HG03175 (cell line): ENCODE measurements around the gene RIOK3.
"Not testable (repeated sequence)": the region's sequence is repeated elsewhere in the genome, so short reads cannot be mapped to it uniquely, and the experiment has no call there.

ENCODE experiments used
- ATAC-seq: cut with Tn5 transposase; IDR thresholded peaks from one replicate; pipeline ENCODE4 v1.9.1; 2021; ENCODE audit warnings: mild to moderate bottlenecking, moderate library complexity; ENCODE audit not compliant: unreplicated experiment

Gene RIOK3

GRCh38 chr18:23494992-23495391, 41.9 kb downstream of the RIOK3 start:
- no peak for ATAC-seq

DNA sequence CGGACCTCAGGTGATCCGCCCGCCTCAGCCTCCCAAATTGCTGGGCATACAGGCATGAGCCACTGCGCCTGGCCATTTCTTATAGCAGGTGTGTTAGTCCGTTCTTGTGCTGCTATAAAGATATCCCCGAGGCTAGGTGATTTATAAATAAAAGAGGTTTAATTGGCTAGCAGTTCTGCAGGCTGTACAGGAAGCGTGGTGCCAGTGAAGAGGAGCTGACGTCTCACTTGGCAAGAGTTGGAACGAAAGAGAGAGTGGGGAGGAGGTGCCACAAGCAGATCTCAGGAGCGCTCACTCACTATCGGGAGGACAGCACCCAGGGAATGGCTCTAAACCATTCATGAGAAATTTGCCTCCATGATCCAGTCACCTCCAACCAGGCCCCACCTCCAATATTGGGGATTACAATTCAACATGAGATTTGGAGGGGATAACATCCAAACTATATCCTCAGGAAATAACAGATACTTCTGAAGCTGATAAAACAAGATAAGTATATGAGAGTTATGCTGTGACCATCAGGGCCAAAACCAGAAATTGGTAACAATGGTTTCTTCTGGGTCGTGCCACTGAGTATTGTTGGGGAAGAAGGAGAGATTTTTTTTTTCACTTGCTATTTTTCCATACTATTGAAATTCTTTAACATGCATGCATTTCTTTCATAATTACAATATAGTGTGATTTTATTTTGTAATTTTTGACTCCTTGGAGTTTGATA, 42.8 kb downstream of the RIOK3 start:
- no peak for ATAC-seq

- no peak for ATAC-seq
Measured at GRCh38 chr18:23498117-23498516, 45.0 kb downstream of the RIOK3 start.

GRCh38 chr18:23498877-23499276, 45.8 kb downstream of the RIOK3 start:
- peak; percentile 41 for ATAC-seq

- no peak for ATAC-seq
Measured at GRCh38 chr18:23499291-23499781, 46.2 kb downstream of the RIOK3 start.

GRCh38 chr18:23501626-23502025, 48.5 kb downstream of the RIOK3 start:
- ATAC-seq = no peak

DNA sequence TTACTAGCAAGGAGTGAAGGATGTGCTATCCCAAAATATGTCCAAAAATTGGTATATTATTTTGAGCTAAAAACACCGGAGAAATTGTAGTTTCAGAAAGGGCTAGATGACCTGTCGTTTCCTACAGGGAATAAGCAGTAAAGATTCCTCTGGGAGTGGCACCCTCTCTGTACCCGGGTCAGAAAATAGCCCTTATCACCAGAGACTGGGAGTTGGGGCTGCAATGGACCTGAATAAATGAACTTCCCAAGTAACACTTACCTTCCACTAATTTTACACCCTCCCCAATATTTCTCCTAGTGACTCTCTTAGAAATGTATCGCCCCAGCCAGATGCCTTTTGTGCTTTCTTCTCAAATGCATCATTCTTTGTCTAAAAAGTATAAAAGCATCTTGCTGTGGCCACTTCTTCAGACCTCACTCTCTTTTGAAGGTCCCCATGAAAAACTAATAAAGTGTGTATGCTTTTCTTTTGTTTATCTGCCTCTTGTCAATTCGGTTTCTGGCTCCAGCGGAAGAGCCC, 49.5 kb downstream of the RIOK3 start:
- no peak for ATAC-seq

GRCh38 chr18:23503038-23503962, 50.2 kb downstream of the RIOK3 start, which contains the start of gene RMC1:
Gene RMC1, plus strand, starts transcription at chr18:23503511. Its CDS starts 108 bp downstream, at chr18:23503619.
- ATAC-seq = peak; percentile 75

DNA sequence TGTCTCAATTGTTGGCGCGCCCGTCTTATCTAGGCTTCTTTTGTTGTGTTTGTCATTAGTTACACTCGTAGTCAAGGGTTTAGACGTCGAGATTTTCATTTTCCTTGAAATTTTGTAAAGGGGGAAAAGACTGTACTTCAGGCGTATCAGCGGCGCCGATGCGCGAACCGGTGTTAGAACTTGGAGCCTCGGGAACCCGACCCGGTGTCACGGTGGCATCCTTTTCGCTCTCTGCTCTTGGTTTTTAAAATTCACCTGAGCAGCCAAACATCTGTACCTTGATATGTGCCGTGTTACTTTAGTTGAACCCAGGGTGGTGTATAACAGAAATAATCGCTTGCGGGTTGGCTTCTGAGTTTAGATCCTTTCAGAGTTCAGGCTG, 50.9 kb downstream of the RIOK3 start:
- no peak for ATAC-seq

- peak; percentile 64 for ATAC-seq
Measured at GRCh38 chr18:23504720-23505119, 51.6 kb downstream of the RIOK3 start.

GRCh38 chr18:23506393-23506792, 53.3 kb downstream of the RIOK3 start:
- ATAC-seq = no peak

GRCh38 chr18:23510923-23511322, 57.8 kb downstream of the RIOK3 start:
- not testable (repeated sequence) for ATAC-seq

DNA sequence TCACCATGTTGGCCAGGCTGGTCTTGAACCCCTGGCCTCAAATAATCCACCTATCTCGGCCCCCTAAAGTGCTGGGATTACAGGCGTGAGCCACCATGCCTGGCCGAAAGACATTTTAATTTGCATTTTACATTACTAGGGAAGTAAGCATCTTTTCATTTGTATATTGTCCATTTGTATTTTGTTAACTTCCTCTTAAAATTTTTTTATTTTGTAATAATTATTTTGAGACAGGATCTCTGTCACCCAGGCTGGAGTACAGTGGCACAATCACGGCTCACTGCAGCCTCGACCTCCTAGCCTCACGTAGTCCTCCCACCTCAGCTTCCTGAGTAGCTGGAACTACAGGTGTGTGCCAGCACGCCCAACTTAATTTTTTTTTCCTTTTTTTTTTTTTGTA, 59.1 kb downstream of the RIOK3 start:
- ATAC-seq = not testable (repeated sequence)

- ATAC-seq = no peak
Measured at GRCh38 chr18:23512641-23513040, 59.6 kb downstream of the RIOK3 start.

GRCh38 chr18:23515911-23516546, 62.9 kb downstream of the RIOK3 start:
- peak; percentile 86 for ATAC-seq

DNA sequence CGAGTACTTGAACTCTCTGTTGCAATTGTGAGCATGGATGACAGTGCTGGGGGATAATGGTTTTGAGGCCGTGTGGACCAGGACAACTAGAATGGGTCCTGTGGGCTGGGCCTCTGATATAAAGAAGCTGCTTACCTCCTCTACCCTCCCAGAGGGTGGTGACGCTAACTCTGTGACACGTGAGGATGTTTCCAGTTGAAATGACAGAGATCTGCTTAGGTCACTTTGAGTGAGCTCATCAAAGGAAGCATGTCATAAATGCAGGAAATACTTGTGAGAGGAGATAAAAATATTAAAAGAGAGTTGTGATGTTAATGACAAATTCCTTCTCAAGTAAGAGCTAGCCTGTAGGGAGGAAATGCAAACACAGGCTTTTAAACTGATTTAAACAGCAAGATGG, 66.6 kb downstream of the RIOK3 start:
- no peak for ATAC-seq

- ATAC-seq = no peak
Measured at GRCh38 chr18:23521271-23521670, 68.2 kb downstream of the RIOK3 start.

GRCh38 chr18:23521907-23522306, 68.8 kb downstream of the RIOK3 start:
- ATAC-seq = no peak

DNA sequence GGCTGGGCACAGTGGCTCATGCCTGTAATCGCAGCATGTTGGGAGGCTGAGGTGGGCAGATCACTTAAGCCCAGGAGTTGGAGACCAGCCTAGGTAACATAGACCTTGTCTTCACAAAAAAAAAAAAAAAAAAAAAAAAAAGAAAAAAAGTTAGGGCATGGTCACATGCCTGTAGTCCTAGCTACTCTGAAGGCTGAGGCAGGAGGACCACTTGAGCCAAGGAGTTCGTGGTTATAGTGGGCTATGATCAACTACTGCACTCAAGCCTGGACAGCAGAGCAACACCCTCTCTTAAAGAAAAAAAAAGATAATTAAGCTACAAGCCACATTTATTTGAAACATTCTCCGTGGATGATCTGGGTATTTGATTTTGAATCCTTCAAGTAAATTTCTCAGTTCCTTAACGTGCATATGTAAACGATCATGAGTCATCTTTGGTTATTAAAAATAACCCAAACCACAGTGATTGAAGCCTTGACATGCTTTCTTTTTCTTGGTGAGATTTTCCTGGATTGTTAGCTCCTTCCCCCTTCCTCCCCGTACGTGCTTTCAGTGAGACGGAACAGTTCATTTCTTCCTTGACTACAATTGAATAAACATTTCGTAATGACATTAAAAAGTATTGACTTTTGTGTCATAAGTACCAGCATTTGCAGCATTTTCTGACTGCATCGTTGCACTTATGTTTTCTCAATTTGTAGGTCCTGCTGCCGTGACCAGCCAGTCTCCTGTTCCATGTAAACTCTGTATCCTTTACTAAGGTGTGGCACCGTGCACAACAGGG, 70.5 kb downstream of the RIOK3 start:
- ATAC-seq = no peak

GRCh38 chr18:23524213-23524707, 71.2 kb downstream of the RIOK3 start:
- no peak for ATAC-seq
